Body of pancreas (tissue), 4 donors: Measurements from ENCODE around the gene SKI.

ENCODE experiments used
- POLR2A ChIP-seq, 3 donors: fragments of 450-650 bp; IDR thresholded peaks; one replicate each; pipeline ENCODE4 v1.6.1; 2016; ENCODE audit warnings: antibody characterized with exemption in 3 of 3, mild to moderate bottlenecking in 2 of 3
- TF ChIP-seq, protein P1 (sequence below), 7 experiments: fragments of 450-650 bp in 4 of 7; fragments of 200-600 bp in 3 of 7; sonication (generic) in 3 of 7; IDR thresholded peaks; one replicate each; pipeline ENCODE4 v1.5.1; 2016 to 2019; ENCODE audit warnings: antibody characterized with exemption in 7 of 7

DNA sequence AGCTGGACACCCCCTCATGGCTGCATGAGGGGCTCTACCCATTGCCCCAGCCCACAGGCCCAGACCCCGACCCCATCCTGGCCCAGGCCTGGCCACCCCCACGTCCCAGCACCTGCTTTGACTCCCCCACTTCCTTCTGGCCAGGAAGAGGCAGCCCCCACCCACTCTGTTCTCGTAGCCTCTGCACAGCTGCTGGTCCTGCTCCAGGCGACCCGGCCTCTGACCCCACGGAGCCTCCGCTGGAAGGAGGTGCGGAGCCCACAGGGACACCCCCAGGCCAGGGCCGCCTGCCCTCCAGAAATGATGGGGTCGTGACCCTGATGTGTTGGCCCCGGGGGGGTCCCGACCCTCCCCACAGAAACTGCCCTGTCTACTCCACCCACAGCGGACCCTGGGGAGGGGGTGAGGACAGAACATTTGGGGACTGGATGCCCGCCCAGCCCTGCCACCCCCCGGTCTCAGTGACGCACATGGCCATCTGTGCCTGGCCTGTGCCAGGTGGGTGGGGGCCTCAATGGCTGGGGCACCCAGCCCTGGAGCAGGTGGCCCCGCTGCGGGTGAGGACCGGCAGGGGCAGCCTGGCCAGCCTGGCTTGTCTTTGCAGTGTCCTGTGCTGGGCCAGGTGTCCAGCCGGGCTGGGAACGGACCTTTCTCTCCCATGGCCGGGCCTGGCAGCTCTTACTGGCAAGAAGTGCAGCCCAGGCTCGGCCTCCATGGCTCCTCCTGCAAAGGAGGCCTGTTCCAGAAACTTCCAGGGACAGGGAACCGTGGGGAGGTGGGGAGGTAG, 84.6 kb downstream of the SKI start:
- no peak for TF ChIP-seq POLR2A (IDR thresholded peaks at IDR 0.05)
- TF ChIP-seq, protein P1, sequence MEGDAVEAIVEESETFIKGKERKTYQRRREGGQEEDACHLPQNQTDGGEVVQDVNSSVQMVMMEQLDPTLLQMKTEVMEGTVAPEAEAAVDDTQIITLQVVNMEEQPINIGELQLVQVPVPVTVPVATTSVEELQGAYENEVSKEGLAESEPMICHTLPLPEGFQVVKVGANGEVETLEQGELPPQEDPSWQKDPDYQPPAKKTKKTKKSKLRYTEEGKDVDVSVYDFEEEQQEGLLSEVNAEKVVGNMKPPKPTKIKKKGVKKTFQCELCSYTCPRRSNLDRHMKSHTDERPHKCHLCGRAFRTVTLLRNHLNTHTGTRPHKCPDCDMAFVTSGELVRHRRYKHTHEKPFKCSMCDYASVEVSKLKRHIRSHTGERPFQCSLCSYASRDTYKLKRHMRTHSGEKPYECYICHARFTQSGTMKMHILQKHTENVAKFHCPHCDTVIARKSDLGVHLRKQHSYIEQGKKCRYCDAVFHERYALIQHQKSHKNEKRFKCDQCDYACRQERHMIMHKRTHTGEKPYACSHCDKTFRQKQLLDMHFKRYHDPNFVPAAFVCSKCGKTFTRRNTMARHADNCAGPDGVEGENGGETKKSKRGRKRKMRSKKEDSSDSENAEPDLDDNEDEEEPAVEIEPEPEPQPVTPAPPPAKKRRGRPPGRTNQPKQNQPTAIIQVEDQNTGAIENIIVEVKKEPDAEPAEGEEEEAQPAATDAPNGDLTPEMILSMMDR (IDR thresholded peaks at IDR 0.05): no peak
